ENCODE results near the gene FBXW8.

FBXW8 gene

DNA sequence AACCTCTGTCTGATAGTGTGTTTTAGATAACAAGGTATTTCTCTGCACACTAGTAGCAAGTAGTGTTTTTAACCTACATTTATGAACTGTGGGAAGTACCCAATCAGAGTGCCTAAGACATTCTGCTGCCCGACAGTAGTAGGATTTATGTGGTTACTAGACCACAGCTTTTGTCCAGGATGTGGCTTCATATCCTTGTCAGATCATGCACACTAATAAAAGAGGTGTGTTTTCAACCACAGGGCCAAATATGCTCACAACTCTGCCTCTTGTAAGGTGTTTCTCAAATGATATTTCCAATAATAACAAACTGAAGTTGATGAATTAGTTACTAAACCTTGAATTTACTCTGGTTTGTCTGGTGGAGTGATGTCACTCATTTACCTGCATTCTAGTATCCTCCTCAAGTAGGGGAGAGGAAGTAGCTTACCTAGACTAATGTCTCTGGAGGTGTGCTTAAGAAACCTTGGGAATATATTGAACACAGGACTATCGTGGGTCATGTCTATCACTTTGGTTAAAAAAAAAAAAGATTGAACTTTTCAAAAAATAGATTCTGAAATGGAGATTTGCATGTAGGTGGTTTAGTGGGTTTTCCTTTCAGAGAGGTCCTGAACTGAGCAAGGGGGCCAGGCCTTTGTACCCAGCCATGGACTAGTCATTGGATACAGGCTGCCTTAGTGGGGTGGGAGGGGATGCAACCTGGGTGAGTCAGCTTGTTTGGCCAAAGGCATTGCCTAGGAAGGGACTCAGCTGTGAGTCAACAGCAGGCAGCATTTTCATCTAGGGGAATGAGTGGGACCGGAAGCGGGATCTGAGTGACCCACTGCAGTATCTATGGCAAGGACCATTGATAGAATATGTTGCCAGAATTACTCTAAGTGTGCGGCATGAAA is 14.1 kb downstream of the FBXW8 start:
- DNase-seq (ENCODE audit: low spot score) = no peak

DNA sequence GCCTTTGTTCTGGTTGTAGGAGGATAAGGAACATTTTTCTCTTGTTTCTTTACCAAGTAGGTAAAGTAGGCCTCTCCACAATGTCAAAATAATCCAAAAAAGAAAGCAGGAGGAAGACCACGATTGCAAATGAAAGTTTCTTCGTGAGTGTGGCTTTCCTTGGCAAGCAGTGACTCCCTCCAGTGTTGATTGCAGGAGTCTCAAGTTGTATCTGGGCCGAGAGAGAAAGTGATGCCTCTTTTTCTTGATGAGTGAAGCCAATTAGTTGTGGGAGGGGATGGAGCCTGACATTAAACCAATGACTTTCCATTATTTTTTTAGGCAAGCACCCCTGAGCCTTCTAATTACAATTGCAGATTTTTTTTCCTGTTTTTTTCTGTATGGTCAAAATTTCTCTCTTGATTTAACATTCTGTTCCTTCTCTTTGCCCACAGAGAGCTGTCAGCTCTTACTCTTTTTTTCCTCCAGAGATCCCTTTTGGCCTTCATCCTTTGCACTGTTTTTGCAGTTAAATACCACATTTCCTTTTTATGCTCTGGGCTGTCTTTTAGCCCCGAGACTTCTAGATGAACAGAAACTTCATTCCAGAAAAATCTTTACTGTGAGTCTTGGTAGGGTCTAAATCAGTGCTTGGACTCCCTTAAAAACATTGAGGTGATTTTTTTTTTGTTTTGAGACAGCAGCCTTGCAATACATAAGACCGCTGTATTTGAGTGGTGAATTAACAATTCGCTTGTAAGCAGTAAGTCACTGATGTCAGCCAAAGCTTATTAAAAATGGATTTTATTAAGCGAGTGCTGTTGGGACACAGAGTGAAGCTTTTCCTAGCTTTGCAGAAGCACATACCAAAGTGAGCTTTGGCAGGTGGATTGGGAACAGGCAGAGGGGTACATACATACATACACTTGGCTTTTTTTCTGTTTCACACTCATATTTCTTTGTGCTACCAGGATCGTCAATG is 15.8 kb downstream of the FBXW8 start:
- DNase-seq (ENCODE audit: low spot score) = no peak

DNA sequence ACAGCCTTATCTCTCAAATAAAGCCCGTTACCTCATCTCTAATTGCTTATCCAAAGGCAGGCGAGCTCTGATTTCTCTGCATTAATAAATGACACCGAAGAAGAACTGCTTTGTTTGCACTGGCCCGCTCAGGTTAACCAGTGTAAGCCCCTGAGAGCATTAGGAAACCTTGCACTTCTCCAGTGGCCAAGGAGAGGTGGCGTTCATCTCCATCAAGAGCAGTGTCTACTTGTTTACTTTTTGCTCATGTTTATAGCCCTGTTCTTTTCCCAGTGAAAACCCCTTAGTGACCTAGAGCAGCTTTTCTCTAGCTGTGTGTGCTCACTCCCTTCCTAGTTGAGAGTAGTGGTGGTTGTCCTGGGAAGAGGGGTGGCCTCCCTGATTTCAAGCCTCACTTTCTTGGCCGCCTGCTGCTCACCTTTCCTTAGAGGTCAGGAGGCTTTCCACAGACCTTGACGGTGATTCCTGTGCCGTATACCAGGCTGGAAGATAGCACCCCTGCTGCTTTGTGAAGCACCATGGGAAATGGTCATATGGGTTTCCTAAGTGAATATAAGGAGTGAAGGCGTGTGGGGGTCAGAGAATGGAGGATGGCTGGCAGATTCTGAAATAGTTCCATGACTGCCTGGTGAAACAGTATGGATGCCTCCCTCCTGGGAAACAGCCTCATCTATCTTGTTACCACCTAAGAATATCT is 16.6 kb downstream of the FBXW8 start:
- no peak for DNase-seq (ENCODE audit: low spot score)

DNA sequence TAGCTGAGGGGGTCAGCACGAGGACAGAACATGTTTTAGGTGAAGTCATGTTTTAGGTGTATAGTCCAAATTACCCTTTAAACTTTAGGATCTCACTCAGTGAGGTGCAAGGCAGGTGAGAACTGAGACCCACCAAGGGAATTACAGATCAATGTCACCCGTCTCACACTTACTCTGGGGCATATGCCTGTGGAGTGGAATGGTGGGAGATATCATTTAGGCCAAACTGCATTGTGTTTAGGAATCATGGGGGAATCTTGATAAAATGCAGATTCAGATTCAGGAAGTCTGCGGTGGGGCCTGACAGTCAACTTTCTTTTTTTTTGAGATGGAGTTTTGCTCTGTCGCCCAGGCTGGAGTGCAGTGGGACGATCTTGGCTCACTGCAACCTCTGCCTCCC is 17.8 kb downstream of the FBXW8 start:
- no peak for DNase-seq (ENCODE audit: low spot score)

DNA sequence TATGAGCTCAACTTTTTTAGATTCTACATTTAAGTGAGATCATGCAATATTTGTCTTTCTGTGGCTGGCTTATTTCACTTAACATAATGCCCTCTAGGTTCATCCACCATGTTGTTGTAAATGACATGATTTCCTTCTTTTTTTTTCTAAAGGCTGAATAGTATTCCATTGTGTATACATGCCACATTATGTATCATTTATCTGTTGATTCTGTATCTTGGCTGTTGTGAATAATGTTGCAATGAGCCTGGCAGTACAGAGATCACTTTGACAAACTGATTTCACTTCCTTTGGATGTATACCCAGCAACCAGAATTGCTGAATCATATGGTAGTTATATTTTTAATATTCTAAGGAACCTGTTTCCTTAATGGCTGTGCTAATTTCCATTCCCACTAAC is 19.1 kb downstream of the FBXW8 start:
- DNase-seq (ENCODE audit: low spot score) = no peak

DNA sequence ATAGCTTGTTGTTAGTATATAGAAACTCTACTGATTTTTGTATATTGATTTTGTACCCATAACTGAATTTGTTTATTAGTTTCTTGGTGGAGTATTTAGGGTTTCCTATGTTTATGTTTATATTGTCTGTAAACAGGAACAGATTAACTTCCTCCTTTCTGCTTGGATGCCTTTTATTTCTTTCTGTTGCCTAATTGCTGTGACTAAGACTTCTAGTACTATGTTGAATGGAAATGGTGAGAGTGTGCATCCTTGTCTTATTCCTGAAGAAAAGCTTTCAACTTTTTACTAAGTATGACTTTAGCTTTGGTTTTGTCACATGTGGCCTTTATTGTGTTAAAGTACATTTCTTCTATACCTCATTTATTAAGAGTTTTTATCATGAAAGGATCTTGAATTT is 20.9 kb downstream of the FBXW8 start:
- no peak for DNase-seq (ENCODE audit: low spot score)

DNA sequence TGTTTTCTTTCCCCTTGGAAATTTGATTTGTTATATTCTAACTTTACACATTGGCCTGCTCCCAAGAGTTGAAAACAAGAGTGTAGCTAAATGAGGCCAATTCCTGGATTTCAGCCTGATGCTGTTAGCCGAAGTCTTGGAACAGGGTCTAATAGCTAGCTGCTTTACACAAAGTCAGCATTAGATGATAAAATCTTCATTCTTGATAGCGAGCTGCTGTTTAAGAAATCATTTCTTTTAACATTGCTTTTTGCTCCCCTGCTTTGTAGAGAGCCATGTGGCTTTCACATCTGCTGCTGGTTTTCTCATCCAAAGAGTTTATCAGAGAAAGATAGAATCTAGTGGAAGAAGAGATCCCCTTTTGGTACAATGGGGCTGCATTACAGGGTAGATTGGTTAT is 22.3 kb downstream of the FBXW8 start:
- no peak for DNase-seq (ENCODE audit: low spot score)

DNA sequence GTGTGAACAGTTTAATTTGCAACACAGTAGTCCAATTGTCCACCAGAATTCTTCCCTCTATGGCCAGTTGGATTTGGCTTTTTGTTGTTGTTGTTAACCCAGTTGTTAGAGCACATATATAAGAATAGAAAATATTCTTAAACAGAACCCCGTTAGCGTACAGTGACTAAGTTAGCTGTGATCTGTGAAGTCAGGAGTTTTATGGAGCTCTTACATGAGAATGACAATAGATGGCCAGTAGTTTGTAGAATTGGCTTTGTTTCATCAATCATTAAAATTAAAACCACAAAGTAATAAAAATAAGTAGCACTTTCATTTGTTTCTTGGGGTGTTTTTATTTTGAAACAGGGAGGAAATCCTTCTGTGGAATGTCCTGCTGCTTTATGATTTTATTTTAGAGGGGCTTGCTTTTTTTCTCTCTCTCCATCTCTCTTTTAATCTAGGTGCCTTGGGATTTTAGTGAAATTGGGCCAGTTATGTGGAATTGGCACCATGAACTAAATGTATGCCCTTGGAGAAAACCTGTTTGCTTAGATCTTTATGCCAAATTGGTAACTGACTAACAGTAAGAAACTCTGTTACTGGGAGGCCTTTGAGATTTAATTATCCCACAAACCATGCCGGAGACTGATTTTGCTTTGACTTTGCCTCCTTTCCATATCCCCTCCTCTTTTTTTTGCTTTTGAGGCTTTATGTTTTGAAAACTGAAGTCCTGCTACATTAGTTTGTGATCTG is 22.9 kb downstream of the FBXW8 start:
- DNase-seq (ENCODE audit: low spot score) = no peak

DNA sequence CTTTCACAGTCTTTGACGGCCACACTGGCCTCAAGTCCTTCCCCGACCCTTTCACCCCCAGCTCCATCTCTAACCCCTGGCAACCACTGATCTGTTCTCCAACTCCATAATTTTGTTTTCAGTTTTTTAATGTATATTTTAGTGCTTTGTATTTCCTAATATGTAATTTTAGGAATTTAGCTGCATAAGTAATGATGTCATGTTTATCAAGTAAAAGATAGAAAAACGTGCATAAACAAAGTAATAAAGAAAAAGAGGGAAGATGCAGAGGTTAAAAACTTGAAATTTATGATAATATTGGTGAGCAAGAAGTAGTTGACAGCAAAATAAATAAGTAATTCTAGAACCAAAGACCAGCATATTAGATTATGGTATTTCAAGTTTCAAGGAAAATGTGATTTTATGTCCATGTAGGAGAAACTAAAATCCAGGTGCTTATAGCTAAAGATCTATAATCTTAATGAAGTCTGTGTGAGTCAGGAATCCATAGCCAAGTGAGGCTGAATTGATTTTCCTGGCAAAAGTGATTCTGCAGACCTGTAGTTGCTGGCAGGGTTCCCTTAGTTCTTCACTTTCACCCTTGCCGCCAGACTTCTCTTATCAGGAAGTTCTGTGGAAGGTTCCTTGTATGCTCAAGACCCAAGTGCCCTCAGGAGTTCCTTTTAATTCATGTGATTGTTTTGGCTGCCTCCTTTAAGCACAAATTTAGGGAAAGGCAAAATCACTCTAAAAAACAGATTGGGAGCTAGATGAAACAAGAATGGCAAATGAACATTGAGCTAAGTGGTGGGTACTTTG is 24.4 kb downstream of the FBXW8 start:
- no peak for DNase-seq (ENCODE audit: low spot score)

DNA sequence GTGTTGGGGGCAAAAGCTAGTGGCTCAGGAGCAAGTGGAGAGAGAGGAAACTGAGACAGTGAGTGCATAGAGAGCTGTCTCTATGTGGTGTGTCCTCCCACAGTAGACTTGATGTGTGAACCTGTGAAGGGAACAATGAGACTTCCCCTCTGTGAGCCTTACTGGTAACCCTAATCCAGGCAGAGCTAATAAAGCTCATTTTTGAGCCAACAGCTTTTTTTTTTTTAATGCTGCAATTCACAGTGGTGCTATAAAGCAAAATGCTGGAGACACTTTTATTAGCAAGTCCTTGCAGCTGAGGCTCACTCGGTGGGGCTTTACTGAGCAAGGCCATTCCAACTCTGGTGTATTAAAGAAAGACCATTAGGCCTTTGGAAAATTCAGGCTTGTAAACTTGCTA is 26.9 kb downstream of the FBXW8 start:
- no peak for DNase-seq (ENCODE audit: low spot score)

DNA sequence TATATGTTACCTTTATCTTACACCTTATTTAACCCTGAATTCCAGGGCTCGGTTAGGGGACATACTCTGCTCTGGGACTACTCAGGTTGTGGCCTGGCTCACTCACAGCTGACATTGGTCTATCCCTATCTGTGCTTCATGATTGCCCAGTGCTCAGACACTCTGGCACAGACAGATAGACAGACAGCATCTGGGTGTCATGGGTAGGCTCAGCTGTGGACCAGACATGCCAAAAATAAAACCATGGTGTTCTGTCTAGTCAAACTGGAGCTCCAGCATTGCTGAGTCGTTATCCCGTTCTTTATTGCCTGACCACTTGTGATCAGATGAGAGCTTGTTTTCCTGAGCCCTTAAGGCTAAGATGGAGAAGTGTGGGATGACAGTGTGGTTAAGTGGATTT is 29.0 kb downstream of the FBXW8 start:
- DNase-seq (ENCODE audit: low spot score) = no peak

DNA sequence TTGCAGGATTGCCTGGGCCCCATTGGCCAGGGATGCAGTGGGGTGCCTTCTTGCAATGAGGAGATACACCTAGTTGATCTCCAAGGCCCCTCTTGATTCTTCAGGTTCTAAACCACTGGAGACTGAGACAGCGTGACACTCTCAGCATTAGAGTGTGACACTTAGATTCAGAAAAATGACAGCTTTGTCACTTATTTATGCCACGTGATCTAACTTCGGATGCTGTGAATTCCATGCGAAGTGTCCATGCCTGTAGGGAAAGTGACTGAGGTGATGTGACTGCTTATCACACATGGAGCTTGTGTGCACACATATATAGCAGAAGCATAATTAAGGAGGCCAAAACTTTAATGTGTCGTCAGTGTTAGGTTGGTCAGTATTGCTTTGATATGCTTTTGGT is 30.4 kb downstream of the FBXW8 start:
- no peak for DNase-seq (ENCODE audit: low spot score)

DNA sequence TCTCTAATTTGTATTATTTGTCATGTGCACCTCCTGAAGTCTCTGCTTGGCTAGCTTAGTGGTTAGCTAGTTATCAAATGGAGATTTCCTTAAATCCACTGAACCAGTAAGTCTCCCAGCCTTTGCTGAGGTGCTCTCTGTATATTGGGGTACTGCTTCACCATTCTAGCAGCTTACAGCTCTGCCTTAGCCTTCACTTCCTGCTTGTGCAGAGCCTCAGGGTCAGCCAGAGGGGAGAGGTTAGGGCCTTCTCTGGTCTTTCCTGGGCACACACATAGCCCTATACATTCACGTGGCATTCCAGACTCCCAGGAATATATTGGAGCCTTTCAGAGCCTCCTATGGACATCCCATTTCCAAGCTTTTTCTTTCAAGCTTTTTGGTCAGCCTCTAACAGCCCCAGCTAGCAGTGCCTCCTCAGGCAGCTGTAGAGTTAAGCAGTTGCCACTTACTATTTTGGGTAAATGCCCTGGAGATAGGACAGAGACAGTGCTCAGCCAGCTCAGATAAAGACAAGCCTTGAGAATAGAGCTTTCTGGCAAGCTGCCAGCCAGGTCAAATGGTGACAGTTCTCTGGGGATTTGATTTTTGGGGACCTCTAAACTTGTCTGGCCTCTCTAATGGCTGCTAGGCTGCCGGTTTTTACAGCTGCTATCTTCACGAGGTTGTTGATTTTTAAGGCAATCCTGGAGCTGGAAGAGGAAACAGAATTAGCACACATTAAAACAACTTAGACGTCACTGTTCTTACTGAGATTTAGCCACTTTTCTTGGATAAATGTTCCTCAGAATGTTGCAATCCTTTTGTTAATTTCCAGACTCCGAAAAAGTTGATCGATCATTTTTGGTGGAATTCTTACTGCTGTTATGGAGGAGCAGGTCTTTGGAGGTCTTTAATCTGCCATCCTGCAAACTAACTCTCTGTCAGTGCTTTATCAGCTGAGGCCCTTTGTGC is 32.9 kb downstream of the FBXW8 start:
- DNase-seq (ENCODE audit: low spot score) = no peak

DNA sequence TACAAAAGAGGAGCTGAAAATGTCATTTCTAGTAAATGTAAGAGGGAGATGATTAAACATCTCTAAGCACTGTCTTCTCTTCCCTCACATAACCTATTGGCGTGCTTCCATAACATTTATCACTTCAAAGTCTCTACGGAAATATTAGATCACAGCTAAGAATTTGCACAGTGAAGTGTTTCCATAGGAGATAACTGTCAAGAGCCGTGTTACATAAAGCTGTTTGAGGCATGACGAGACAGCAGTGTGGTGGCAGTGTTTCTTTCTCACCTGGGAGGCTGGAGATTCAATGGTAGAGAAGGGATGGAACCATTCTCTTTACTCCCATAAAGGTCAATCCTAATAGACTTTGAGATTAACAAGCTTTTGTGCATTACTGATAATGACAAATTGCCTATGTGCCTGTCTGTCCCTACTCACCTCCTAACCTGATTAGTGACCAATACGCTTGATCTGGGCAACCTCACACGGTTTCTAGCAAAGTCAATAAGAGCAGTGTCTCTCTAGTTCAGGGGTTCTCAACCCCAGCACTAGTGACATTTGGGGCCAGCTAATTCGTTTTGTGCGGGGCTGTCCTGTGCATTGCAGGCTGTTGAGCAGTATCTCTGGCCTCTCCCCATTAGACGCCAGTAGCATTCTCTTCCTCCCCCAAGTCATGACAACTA is 35.3 kb downstream of the FBXW8 start:
- no peak for DNase-seq (ENCODE audit: low spot score)

DNA sequence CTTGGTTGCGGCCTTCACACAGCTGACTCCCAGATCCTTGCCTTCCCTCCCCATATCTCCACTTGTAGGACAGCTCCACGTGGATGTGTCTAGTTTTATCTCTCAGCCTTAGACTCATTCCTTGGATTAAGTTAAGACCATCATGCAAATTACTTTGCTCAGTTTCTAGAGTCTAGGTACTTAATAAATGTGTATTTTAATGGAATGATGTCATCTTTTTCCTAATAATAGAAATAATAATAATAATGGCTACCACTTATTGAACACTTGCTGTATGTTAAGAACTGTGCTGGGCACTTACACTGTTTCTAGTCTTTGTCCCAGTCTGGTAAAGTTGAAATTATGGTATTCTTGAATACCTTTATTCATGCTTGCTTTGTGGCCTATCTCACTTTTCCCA is 37.5 kb downstream of the FBXW8 start:
- no peak for DNase-seq (ENCODE audit: low spot score)

DNA sequence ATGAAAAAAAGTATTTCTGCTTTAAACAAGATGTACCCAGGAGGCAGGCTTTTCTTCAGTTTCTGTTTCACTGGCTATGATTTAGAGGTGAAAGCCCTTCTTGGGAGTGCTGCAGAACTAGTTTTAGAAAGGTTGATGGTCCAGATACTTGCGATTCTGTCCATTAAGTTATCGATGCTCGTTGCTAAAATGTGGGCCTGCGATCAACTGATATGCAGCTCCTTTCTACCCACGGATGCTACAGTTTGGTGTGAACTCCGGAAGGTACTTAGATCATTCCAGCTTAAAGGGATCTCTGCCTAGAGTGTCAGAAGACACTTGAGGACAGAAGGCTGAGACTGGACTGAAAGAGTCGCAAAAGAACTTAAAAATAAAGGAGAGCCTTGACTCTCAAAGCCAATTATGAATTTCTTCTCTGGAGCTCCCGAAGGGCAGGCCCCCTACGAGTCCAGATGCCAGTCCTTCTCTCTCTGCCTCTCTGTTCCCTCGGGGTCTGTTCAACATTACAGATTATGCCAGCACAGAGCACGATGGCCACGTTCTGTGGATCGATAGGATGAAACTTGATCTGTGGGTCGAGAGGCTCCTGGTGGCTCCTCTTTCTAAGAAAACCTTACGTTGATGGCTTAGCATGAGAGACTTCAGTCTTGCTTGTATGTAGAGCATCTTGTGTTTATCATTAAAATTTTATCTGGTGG is 40.0 kb downstream of the FBXW8 start:
- no peak for DNase-seq (ENCODE audit: low spot score)

DNA sequence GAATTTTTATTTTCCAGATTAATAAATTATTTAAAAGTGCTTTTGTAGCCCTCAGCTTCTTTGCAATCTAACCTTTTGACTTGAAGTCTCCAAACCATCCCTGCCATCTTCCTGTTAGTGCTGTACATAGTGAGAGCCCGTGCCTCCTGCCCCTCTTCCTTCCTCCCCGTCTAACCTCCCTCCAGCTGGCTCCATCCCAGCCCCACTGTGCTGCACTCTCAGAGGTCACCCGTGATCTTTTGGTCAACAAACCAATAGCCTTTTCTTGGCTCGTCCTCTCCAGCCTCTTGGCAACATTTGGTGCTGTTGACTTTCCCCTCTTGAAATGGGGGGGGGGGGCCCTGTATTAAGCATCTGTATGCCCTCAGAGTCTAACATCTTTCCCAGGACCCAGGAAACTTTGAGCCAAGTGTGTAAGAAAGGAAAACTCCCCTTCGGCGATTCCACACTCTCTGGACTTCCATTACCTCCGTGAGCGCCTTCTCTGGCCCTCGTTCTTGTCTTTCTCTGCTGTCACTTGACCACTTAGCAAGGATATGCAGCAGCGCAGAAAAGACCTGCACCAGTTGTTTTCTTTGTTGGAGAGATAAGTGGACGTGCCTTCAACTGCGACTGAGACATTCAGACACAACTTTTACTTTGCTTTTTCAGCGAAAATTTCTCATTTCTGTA is 44.1 kb downstream of the FBXW8 start:
- no peak for DNase-seq (ENCODE audit: low spot score)

All from LoVo (cell line).